ENCODE measurements around the gene ENTR1.
A peak's percentile ranks its signal among the peaks of the same experiment; 100 is the strongest.
"Not testable (repeated sequence)": the region's sequence is repeated elsewhere in the genome, so short reads cannot be mapped to it uniquely, and the experiment has no call there.

The ENTR1 gene

DNA sequence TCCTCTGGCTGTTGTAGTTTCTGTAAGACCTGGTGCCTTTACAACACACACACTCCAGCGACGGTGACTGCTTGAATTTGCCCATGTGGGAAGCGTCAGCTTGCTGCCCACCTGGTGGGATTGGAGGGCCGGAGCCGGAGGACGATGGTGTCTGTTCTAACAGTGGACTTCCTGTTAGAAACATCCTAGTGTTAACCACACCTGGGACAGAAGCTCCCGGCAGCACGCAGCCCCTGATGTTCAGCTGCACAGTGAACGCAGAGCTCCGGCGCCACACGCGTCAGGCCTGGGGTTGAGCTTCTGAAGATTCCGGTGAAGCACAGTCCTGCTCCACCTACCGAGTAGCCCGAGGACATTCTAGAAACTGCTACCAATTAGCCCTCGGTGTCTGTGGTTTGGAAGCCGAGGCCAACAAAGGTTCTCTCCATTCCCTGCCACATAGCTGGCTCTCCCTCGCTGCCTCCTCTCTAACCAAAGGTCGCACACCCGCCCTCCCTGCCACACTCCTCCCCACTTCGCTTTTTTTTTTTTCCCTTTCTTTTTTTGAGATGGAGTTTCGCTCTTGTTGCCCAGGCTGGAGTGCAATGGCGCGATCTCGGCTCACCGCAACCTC is 14.4 kb upstream of the ENTR1 start:
- H3K4me3 ChIP-seq = no peak overlapping the region
- no peak overlapping the region for H3K27ac ChIP-seq

DNA sequence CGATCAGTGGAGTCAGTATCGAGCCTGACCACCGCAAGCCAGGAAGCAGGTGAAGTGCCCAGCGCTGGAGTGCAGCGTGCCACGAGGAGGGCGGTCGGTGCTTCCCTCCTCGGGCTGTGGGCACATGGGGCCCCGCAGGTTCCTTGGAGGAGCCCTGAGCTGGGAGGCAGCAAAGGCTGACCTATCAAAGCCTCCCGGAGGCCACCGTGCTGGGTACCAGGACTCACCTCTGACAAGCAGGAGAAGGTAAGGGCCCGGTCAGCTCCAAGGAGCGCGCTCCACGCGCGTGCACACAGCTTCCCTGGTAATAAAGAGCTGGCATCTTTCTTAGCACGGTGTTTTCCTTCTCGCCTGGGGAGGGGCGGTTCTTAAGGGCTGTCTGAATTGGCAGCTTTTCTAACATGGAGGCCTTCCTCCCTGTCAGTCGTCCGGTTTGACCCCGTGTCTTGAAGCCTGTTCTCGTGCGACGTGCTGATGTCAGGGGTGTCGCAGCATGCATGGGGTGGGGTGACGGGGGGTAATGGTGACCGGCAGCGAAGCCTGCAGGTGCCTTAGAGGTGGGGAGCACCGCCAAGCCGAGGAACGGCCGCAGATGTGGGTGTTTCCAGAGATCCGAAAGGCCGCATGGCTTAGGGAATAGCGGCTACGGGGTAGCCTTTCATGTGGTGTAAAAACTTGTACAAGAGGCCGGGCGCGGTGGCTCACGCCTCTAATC is 13.2 kb upstream of the ENTR1 start:
- Histone ChIP-seq H3K27ac (no peak overlapping the region), H3K4me3 (no peak overlapping the region)

DNA sequence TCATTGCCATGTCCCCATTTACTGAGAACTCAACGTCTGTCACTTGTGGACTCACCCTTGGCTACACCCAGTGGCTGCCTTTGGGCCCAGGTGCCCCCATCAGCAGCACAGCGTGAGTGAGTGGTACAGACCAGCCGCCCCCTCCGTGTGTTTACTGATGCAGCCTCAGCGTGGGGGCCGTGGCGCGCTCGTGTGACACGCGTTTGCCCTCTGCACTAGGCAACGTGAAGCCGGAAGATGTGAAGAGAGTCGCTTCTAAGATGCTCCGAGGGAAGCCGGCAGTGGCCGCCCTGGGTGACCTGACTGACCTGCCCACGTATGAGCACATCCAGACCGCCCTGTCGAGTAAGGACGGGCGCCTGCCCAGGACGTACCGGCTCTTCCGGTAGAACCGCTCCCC is 12.5 kb upstream of the ENTR1 start:
- Histone ChIP-seq H3K27ac (no peak overlapping the region), H3K4me3 (no peak overlapping the region)

DNA sequence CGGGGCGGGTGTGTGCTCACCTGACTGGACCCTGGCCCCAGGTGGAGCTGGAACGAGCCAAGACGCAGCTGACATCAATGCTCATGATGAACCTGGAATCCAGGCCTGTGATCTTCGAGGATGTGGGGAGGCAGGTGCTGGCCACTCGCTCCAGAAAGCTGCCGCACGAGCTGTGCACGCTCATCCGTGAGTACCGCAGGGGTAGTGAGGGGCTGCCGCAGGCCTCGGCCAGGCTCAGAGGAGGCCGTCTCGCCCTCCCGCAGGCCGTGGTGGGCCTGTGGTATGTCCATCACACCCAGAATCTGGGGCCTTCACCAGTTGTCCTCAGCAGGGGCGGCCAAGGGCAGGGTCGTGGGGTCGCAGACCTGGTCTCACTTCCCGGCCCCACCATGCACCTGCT is 11.4 kb upstream of the ENTR1 start:
- Histone ChIP-seq H3K4me3 (no peak overlapping the region), H3K27ac (no peak overlapping the region)

DNA sequence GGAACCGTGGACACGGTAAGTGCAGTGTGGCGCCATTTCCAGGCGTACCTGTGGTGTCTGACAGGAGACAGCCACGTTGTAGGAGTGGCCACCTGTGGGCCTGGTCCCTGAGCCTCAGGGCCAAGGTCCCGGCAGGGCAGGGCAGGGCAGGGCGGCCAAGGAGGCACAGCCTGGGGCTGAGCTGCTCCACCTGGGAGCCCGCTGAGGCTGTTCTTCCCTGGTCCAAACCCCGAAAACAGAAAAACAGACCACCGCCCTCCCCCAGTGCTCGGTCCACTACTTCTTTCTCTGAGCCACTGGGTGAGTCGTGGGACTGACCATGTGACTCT is 8.6 kb upstream of the ENTR1 start:
- Histone ChIP-seq H3K27ac (no peak overlapping the region), H3K4me3 (no peak overlapping the region)

DNA sequence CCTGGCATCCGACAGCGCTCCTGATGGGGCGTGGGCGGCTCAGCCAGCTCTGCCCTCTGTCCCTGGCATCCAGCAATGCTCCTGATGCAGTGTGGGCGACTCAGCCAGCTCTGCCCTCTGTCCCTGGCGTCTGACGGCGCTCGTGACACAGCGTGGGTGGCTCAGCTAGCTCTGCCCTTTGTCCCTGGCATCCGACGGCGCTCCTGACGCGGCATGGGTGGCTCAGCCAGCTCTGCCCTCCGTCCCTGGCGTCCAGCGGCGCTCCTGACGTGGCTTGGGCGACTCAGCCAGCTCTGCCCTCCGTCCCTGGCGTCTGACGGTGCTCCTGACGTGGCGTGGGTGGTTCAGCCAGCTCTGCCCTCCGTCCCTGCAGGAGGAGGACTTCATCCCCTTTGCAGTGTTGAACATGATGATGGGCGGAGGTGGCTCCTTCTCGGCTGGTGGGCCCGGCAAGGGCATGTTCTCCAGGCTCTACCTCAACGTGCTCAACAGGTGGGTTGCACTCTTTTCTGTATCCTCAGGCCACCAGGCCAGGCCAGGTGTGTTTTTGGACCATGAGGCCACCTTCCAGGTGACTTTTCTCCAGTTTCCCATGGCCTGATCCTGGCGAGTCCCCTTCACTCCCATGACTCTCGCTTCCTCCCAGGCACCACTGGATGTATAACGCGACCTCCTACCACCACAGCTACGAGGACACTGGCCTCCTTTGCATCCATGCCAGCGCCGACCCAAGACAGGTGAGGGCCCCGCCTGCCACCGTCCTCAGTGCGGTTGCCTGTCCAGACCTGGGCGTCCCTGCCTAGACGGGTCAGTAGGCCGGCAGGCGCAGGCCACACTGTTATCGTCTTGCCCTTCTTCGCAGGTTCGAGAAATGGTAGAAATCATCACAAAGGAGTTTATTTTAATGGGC is 8.0 kb upstream of the ENTR1 start:
- Histone ChIP-seq H3K4me3 (no peak overlapping the region), H3K27ac (no peak overlapping the region)

DNA sequence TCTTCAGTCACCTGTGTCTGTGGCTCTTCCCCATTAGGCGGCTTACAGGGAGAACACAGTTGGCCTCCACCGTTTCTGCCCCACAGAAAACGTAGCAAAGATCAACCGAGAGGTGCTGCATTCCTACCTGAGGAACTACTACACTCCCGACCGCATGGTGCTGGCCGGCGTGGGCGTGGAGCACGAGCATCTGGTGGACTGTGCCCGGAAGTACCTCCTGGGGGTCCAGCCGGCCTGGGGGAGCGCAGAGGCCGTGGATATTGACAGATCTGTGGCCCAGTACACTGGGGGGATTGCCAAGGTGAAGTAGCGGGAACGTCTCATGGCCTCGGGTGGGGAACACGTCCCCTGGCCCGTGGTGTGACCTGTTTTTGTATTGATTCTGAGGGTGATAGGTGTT is 6.5 kb upstream of the ENTR1 start:
- Histone ChIP-seq H3K27ac (no peak overlapping the region), H3K4me3 (no peak overlapping the region)

DNA sequence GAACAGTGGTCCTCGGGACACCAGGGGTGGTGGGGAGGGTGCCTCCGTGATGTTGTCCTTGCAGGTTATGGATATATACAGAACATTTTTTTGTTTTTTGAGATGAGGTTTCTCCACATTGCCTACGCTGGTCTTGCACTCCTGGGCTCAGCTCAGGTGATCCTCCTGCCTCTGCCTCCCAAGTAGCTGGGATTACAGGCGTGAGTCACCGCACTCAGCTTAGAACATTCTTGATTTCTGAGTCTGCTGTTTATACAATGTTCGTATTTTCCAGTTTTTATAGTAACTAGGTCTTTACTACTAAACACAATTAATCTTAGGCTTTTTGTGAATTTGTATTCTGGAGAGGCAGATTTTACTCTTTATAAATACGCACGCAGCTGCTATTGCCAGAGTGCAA is 6.0 kb upstream of the ENTR1 start:
- no peak overlapping the region for H3K4me3 ChIP-seq
- no peak overlapping the region for H3K27ac ChIP-seq

DNA sequence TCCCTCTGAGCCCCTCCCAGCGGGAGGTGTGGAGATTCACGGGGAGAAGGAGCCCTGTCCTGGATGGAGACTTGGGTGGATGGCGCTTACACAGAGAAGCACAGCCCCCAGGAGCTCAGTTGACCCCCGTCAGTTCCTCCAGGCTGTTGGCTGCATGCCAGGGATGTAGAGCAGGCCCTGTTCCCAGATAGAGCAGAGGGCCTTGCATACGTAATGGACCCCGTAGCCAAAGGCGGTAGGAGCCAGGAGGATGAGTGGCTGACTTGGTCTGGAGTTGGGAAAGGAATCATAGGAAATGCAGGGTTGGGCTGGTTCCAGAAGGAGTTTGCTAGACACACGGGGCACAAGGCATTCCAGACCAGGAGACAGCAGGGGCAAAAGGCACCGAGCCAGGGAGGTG is 2.5 kb upstream of the ENTR1 start:
- no peak overlapping the region for H3K4me3 ChIP-seq

DNA sequence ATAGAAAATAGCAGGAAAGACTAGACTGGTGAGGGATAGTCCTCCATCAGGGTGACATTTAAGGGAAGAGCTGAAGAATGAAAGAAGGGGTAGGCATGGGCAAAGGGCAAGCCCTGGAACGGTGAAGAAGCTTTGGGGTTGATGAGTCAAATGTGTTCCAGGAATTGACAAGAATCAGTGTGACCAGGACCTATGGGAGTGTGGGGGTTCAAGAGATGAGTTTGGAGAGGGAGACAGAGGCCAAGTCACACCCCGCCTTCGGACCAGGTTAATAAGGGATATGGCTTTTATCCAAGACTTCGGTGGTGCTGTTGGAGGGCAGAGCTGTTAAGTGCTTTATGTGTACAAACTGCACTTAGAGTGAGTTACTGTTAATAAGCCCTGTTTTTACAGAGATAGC is 964 bp upstream of the ENTR1 start:
- peak overlapping the region; percentile 61 to 98 (median 86) for H3K4me3 ChIP-seq
- H3K27ac ChIP-seq = peak overlapping the region in 18 of 21 experiments; percentile 80 to 99 (median 94)

More for the DNA sequence above, 2.5 kb upstream of the ENTR1 start:
- H3K27ac ChIP-seq = no peak overlapping the region

DNA sequence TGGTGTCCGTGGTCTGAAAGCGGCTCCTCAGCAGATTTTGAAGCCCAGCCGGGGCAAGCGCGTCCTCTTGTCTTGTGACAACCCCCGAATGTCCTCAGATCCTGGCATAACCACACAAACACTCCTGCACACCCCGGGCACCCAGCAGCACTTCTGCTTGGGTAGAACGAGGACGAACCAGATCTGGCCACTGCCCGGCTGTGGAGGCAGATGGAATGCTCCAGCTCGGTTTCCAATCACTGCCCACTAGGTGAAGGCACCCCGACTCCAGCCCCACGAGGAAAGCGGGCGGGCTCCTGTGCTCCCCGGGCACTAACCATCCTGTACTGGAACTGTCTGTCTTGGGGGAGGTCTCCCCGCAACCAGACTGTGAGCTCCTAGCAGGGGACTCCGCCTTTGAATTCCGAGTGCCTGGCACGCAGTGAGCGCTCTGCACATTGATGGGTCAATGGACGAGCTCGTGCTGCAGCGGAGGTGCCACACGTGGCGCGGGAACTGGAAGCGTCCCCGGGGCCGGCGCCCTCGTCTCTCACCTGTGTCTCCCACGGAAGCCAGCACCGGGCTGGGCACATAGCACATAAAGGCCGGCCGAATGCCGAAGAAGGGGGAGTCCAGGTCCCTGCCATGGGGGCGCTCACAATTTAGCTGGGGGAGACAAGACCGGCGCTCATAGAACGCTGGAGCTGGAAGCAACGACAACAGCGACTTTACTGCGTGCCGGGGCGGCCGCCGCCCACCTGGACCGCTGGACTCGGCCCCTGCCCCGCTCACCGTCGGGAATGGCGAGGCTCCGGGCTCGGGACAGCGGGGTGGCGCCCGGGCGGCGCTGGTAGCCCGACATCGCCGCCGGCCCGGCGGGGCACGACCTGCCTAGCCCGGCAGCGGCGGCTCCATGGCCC is 608 bp downstream of the ENTR1 start:
- Histone ChIP-seq H3K4me3 (peak overlapping the region; percentile 61 to 98 (median 86)), H3K27ac (peak overlapping the region; percentile 9 to 98 (median 90))

DNA sequence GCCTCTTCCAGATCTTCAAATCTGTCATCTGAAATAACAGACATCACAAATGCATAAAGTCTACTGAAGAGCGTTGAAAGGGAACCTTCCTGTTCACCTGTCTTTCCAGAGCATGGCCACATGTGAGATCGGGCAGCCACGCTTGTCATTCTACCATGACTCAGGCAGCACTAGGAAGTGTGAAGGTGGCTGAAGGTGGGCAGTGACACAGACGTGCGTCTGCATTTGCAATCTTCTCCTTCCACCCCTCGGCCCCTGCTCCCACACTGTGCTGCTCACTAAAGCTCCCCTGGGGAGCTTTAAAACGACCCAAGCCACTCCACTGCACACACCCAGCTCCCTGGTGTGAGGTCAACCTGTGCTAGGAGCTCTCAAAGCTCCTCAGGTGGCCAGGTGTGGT is 2.5 kb downstream of the ENTR1 start:
- H3K4me3 ChIP-seq = no peak overlapping the region

DNA sequence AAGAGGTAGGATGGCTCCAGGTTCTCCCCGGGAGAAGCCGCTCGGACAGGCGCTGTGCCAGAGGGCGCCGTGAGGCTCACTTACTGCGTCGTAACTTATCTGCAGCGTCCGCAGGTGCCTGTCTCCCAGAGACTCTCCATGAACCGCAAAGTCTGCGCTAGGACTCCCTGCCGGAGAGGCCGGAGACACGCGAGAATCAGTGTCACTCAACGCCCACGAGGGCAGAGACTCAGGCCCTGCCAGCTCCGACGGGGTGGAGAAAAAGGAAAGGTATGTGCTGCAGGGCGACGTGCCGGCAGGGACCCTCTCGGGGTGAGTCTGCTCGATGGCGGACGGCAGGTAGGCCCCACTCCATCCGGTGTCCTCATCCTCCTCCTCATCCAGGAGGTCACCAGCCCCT is 3.4 kb downstream of the ENTR1 start:
- not testable (repeated sequence) for H3K4me3 ChIP-seq

More for the DNA sequence above, 2.5 kb downstream of the ENTR1 start:
- H3K27ac ChIP-seq = no peak overlapping the region

DNA sequence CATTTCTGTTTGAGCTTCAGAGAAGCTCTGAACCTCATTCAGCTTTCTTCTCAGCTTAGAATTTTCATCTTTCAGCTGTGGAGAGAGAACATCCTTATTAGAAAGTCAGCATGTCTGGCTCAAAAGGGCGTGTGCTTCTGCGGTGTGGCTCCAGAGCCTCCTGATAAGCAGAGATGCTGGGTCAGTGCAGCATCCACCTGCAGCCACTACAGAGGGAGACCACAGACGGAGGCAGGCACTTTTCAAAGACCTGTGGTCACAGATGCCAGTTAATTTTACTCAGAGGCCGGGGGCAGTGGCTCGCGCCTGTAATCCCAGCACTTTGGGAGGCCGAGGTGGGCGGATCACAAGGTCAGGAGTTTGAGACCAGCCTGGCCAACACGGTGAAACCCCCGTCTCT is 4.5 kb downstream of the ENTR1 start:
- H3K27ac ChIP-seq = peak overlapping the region in 1 of 21 experiments; percentile 0
- H3K4me3 ChIP-seq = not testable (repeated sequence)

More for the DNA sequence above, 3.4 kb downstream of the ENTR1 start:
- not testable (repeated sequence) for H3K27ac ChIP-seq

DNA sequence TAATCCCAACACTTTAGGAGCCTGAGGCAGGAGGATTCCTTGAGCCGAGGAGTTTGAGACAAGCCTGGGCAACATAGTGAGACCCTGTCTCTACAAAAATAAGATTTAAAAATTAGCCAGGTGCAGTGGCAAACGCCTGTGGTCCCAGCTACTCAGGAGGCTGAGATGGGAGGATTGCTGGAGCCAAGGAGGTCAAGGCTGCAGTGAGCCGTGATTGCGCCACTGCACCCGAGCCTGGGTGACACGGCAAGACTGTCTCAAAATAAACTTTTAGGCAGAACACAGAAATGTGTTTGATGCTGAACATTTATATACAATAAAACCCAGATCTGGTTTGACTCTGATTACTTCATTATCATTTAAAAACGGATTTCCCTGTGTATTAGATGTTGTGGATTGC is 4.9 kb downstream of the ENTR1 start:
- Histone ChIP-seq H3K27ac (peak overlapping the region in 4 of 21 experiments; percentile 0 to 79 (median 70)), H3K4me3 (no peak overlapping the region)

DNA sequence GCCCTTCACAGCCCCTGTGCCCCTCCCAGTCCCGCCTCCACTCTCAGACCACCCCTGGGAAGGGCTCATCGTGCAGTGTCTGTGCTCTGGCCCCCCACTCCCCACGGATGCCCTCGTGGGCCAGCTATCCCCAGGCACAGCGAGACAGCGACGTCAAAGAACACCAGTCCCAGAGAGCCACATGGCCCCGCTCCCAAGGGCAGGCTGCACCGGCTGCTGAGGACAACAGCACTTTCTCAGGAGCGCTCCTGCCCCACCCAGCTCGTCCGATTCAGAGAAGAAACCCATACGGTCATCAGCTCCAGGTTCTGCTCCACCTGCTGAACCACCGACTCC is 5.6 kb downstream of the ENTR1 start:
- no peak overlapping the region for H3K4me3 ChIP-seq
- peak overlapping the region in 10 of 21 experiments; percentile 17 to 79 (median 60) for H3K27ac ChIP-seq

DNA sequence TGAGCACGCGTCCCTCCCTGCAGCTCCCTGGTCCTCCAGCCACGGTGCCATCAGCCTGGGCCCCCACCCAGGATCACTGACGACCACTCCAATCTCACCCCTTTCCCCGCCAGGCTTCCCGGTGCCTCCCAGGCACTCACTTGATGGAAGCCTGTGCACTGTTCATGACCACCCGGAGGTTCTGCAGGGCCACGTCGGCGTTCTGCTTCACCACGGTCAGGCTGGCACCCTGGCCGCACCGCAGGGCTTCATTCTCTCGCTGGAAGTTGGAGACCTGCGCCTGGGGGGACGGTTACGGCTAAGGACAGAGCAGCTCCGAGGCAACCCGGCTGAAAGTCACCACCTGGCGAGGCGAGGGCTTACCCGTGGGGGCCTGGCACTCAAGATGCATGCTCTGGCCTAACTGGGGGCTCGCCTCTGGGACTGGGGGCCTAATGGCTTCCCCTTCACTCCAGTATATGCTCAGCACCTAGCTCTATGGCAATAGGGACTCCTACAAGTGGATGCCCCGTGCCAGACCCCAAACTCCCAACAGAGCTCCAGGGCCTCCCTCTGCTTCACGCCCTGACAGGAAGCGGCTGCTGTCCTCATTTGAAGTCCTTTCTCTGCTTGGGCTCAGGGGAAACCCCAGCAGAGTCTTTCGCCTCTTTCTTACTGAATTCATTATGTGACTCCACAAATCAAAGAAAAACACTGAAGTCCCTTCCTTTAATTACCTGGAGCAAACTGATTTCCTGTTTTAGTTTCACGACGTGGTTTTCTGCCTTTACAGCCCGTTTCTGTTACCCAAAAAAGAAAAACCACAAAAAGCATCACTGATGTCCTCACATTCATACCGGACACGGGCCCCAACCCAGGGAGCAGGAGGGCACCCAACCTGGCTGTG is 6.3 kb downstream of the ENTR1 start:
- Histone ChIP-seq H3K4me3 (no peak overlapping the region), H3K27ac (peak overlapping the region in 11 of 21 experiments; percentile 26 to 79 (median 55))

DNA sequence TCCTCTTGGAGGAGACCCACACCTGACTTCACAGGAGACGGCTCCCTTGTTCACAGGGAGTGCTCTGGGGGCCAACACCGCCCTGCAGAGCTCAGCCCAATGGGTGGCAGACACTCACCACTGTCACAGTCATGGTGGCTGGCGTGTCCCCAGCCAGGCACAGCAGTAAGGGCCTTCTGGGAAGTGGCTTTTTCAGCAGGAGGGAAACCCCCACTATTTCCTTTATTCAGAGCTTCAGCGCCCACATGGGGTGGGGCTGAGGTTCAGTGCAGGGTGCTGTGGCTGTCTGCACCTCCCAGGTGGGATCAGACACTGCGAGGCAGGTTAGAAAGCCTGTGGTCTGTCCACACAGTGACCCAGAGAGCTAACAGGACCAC is 6.9 kb downstream of the ENTR1 start:
- H3K27ac ChIP-seq = peak overlapping the region in 10 of 21 experiments; percentile 35 to 79 (median 60)
- H3K4me3 ChIP-seq = no peak overlapping the region

DNA sequence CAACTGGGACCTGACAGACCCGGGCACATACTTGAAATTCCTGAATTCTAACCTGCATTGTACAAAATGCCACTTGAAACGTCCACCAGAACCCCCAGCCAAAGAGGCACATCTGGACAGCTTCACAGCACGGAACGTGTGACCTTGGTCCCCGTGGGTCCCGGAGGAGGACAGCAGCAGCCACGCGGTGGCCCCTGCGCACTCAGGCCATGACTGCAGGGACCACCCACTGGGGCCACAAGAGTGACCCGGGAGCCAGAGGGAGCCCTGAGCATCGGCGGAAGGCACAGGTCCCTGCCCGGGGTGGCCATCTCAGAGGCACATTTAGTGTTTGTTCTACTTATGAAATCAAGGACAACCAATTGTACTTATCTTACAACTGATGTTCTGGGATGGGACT is 8.3 kb downstream of the ENTR1 start:
- no peak overlapping the region for H3K4me3 ChIP-seq
- no peak overlapping the region for H3K27ac ChIP-seq

All from skin epidermis (tissue), 12 donors.